A204.1 (cell line): Measurements from ENCODE around the gene RAD9A.

Source experiments
- FAIRE-seq: peaks from 2 replicates; lab custom pipeline; 2012; peaks lifted over from hg19 to GRCh38; lab: Jason Lieb, UNC

RAD9A gene

GRCh38 chr11:67375320-67376055, 16.3 kb upstream of the RAD9A start:
- no peak for FAIRE-seq

DNA sequence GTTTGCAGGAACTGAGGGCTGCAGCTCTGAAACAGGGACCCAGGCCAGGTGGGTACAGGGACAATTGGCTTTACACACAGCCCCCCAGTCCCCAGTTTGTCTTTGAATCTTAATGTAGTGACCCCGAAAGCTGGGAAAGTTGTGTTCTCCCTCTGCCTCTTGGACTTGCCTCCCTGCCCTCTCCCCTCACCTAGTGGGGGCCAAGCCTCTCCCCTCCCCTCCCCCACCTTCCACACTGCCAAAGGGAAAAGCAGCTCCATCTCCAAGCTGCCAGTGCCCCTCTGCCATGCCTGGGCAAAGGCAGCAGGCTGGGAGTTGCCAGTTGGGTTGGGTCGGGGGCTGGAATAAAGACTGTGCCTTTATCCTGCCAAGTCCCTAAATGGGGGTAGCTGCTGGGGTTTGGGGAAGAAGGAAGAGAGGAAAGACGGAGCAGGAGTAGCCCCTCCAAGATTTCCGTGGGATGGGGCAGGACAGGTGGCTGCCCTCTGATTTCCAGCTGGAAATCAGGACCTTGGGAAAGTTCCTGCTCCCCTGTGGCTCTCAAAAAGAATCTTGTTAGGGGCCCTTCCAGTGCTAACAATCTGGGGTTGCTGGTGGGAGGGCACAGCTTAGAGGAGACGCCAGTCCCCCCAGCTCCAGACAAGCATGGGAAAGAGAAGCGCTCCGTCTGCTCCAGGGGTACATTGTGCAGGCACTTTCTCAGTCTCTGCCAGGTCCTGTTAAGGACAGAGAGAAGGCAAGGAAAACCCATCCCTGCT, 15.5 kb upstream of the RAD9A start:
- no peak for FAIRE-seq

GRCh38 chr11:67376873-67377808, 14.6 kb upstream of the RAD9A start:
- no peak for FAIRE-seq

GRCh38 chr11:67378544-67378943, 13.2 kb upstream of the RAD9A start:
- FAIRE-seq: no peak

DNA sequence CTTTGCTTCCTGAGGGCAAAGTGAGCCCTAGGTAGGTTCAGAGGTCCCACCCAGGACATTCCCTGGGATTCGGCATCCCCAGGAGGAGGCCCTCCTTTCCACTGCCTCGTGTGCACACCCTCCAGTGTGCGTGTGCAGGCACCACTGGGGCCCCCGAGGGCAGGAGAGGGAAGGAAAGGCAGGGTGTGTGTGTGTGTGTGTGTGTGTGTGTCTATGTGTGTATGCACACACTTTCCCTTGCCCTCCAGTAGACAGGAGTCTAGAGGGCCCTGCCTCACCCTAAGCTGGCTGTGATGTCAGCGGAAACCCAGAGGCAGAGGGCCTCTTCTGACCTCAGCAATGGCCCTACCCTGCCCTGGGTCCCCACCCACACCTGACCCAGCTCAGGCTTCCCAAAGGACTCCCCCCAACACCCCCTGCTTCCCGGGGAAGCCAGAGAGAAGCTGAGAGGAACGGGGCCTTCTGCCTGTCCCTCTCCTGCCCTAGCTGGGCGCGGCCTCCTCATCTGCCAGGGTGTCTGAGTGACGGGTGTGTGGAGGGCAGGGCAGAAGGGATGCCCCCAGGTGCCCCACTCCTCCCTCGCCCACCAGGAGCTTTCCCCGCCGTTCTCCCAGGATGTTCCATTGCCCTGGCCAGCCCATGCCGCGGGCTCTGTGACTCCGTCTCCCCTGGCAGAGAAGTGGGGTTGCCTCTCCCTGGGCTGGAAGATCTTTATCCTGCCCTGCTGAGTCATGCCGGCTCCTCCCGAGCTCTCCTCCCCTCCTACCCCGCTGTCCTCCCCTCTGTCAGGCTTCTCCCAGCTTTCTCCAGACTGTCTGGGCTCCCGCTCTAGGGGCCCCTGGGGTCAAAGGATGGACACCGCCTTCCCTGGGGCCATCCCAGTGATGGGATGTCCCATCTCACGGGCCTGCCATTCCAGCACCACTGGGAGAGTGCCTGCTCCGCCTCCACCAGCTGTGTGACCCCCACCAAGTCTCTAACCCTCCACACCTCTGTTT, 12.4 kb upstream of the RAD9A start:
- no peak for FAIRE-seq

- no peak for FAIRE-seq
These were observed 10.4 kb upstream of the RAD9A start for GRCh38 chr11:67381244-67381972.

DNA sequence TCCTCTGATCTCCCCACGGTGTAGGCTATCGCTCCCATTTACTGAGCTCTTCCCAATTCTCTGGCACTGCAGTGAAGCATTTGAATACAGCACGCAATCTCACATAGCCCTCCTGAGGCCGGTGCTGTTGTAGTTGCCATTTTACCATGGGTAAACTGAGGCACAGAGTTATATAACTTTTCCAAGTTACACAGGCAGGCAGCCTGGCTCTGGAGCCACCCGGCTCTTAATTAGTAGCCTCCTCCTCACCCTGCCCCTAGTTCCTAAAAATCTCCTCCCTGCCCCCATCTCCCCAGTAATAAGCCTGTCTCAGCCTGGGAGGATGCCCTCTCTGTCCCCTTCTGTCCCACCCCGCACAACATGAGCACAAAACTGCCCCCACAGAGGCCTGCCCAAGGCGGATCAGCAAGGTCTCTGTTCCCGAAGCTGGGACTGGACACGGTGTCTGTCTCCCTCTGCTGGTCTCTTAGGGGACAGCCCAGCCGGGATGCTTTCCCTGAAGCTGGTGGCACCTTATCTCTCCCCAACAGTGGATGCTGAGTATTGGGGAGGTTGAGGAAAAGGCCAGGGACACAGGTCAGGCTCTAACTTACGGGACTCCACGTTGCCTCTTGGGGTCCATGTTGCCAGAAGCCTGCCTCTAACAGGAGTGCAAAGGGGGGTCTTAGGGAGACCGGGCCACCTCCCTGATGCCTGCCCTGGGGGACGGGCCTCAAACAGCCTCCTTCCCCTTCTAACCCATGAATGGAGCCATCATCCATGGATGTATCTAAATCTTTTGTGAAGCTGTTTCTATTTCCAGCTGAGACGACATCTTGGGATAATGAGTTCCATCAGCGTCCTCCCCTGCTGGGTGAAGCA, 9.3 kb upstream of the RAD9A start:
- no peak for FAIRE-seq

DNA sequence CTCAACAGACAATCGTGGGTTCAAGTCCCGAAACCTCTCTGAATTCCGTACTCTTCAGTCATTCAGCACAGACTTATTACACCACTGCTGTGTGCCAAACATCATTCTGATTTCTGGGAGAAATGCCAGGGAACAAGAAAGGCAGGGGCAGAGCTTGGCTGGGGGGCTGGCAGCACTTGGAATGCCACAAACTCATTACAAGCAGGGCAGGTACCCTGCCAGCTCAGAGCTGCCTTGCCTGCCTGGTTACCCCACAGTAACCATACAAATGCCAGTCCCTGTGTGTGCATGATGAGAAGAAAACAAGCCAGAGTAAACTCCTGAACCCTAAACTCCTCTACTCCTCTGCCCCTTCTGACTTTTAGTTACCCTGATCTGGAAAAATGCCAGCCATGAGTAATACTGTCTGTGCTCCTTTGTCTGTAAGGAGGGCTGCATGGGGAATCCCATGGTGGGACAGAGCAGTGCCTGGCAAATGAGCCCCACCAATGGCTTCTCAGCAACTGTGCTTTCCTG, 6.9 kb upstream of the RAD9A start:
- FAIRE-seq: no peak

- FAIRE-seq: no peak
These were observed 4.7 kb upstream of the RAD9A start for GRCh38 chr11:67387069-67387468.

- FAIRE-seq: no peak
These were observed 4.3 kb upstream of the RAD9A start for GRCh38 chr11:67387518-67387917.

DNA sequence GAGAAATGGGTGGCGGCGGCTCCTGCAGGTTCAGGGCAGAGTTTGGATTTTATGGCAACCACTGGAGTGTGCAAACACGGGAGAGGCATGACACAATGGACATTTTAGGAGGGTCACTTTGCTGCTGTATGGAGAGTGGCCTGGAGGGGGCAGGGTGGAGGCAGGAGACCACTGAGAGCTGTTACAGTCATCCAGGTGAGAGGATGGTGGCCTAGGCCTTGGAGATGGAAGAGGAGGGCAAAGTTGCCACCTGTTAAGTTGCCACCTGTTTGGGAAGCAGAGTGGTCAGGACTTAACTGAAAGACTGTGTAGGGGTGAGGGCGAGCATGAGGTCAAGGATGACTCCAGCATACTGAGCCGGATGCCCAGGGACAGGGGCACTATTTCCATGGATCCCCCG, 2.3 kb upstream of the RAD9A start:
- no peak for FAIRE-seq

DNA sequence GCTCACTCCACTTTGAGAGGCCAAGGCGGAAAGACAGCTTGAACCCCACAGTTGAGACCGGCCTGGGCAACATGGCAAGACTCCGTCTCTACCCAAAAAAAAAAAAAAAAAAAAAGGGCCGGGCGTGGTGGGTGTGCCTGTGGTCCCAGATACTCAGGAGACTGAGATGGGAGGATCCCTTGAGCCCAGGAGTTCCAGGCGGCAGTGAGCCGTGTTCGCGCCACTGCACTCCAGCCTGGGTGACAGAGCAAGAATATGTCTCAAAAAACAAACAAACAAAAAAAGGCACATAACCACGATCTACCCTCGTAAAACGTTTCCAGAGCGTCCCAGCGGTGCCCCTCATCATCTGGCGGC, 861 bp upstream of the RAD9A start:
- FAIRE-seq: no peak

DNA sequence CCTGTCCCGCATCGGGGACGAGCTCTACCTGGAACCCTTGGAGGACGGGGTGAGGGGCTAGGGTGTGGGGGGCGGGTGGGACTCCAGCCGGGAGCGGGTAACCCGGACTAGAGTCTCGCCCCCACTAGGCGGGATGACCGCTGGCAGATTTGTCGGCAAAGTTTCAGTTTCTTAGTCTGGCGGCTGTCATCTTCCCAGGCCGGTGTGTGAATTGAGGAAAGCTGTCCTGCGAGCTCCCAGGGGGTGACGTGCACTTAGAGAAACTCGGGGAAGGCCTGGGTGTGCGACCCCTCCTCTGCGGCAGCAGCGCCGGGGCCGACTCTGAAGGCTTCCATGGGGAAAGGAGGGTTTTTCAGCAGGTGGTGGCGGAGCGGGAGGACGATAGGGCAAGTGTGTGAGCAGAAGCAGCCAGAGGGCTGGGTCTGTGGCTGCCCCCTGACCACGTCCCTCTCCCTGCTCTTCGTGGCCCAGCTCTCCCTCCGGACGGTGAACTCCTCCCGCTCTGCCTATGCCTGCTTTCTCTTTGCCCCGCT, 463 bp downstream of the RAD9A start:
- FAIRE-seq: no peak

DNA sequence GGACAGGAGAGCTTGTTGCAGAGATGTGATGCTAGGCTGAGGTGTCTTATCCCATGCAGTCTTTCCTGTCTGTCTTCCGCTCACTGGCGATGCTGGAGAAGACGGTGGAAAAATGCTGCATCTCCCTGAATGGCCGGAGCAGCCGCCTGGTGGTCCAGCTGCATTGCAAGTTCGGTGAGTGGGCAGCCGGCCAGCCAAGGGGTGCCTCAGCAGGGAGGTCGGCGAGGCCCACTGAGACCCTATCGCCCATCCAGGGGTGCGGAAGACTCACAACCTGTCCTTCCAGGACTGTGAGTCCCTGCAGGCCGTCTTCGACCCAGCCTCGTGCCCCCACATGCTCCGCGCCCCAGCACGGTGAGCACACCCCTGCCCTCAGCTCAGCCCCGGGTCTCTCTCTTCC, 1.7 kb downstream of the RAD9A start:
- FAIRE-seq: no peak

- no peak for FAIRE-seq
These were observed 2.2 kb downstream of the RAD9A start for GRCh38 chr11:67393990-67394389.

DNA sequence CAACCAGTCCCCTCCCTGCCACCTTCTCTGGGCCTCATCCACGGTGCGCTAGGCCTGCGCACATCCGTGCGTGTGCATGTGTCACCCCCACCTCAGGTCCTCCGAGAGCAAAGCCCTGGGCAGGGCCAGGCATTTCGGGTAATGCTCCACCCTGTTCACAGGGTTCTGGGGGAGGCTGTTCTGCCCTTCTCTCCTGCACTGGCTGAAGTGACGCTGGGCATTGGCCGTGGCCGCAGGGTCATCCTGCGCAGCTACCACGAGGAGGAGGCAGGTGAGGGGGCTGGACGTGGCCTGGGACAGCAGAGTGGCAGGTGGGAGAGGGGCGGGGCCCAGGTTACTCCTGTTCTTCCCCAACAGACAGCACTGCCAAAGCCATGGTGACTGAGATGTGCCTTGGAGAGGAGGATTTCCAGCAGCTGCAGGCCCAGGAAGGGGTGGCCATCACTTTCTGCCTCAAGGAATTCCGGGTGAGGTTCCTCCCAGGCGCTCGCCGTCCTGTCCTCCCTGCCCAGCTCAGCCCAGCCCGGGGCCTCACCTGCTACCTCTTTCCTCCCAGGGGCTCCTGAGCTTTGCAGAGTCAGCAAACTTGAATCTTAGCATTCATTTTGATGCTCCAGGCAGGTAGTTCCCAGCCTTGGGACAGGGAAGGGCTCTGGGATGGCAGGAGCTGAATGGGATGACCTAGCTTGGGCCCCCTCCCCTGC, 3.9 kb downstream of the RAD9A start:
- no peak for FAIRE-seq

DNA sequence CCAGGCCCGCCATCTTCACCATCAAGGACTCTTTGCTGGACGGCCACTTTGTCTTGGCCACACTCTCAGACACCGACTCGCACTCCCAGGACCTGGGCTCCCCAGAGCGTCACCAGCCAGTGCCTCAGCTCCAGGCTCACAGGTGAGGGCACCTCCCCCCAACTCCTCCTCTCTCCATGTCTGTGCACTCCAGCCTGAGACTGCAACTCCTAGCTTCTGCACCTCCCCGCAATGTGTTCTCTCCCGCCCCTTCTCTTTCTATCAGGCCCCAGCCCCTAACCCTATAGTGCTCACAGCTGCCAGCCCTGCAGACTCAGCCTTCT, 4.4 kb downstream of the RAD9A start:
- no peak for FAIRE-seq

- no peak for FAIRE-seq
These were observed 5.0 kb downstream of the RAD9A start for GRCh38 chr11:67396587-67397389.
